CD1c-positive myeloid dendritic cell (primary cell): ENCODE measurements around the gene PRDM4.

ENCODE experiments used
- DNase-seq: peaks from one replicate; pipeline ENCODE4 v3.0.0-alpha.2; 2016; ENCODE audit errors: extremely low spot score

Gene PRDM4

GRCh38 chr12:107695772-107696171 lies 65.2 kb downstream of the PRDM4 start:
- peak; percentile 2 for DNase-seq

- DNase-seq, result peak; percentile 99
Measured at GRCh38 chr12:107685360-107686248, 75.3 kb downstream of the PRDM4 start, which contains the start of gene PWP1. TSS of gene PWP1 (plus strand) at chr12:107685799. CDS start at chr12:107685900, 101 bp downstream.

GRCh38 chr12:107684990-107685359 lies 76.0 kb downstream of the PRDM4 start:
- DNase-seq, result no peak

- no peak for DNase-seq
Measured at GRCh38 chr12:107684029-107684795, 76.7 kb downstream of the PRDM4 start.
